ENCODE measurements around the gene LCE1A. TPM values are rescaled to one million over a fixed set of nuclear protein-coding genes. Genes with fewer than 3 reads are reported as not detected.
A peak's percentile ranks its signal among the peaks of the same experiment; 100 is the strongest.

LCE1A gene
- total and polyA plus RNA-seq, 2 of the 8 experiments (the other 6 are each of a cell fraction or from before 2014, with no cell fraction given): not detected

GRCh38 chr1:152870831-152871730 lies 43.8 kb downstream of the LCE1A start:
- Histone ChIP-seq H3K36me3 (ENCODE audit: control insufficient read depth in 2 of 4, insufficient read depth in 4 of 4, low read length in 3 of 4) (no peaks in the 10 kb centered on the region), H3K4me2 (ENCODE audit: insufficient read depth in 1 of 2, low read depth in 2 of 2, low read length in 2 of 2) (peak overlapping the region in 1 of 2 experiments; percentile 47; a peak in 1 of 4 replicates), H3K4ac (replicated peaks; ENCODE audit: insufficient read length, low read depth, low read length) (no peak overlapping the region), H3K14ac (ENCODE audit: insufficient read length) (no peak overlapping the region), H2AFZ (ENCODE audit: low read length) (peak overlapping the region; percentile 95; the same call in 1 of the 2 replicates), H4K5ac (ENCODE audit: insufficient read length, low read depth, low read length) (no peak overlapping the region), H3K56ac (replicated peaks; ENCODE audit: insufficient read length, low read depth, low read length) (no peak overlapping the region), H3K23ac (ENCODE audit: insufficient read length) (no peak overlapping the region), H2BK15ac (ENCODE audit: low read length) (no peak overlapping the region), H3K18ac (ENCODE audit: extremely low read depth, low read length) (no peak overlapping the region), H2BK120ac (replicated peaks; ENCODE audit: low read depth, low read length) (no peak overlapping the region), H3K4me3 (ENCODE audit: extremely low read depth in 1 of 4, insufficient read depth in 2 of 4, low read depth in 3 of 4, low read length in 4 of 4) (peak overlapping the region in 1 of 4 experiments; percentile 41; a peak in 1 of 8 replicates), H3K27me3 (replicated peaks in 1 of 4; ENCODE audit: control insufficient read depth in 3 of 4, extremely low read depth in 1 of 4, insufficient read depth in 3 of 4, low read length in 3 of 4) (no peaks in the 10 kb centered on the region), H4K8ac (ENCODE audit: extremely low read depth, insufficient read depth, low read length) (peak overlapping the region; percentile 0; the same call in 1 of the 2 replicates), H3K27ac (ENCODE audit: low read depth, low read length) (no peak overlapping the region), H3K79me1 (ENCODE audit: low read depth, low read length) (no peaks in the 10 kb centered on the region), H3K23me2 (ENCODE audit: low read depth, low read length) (no peaks in the 10 kb centered on the region), H3K9me3 (ENCODE audit: insufficient read depth in 2 of 2, low read depth in 1 of 2, low read length in 1 of 2) (peaks cover 3% of the 10 kb centered on the region in 2 experiments; a peak in 3 of 4 replicates), H3K4me1 (replicated peaks in 1 of 4; ENCODE audit: control insufficient read depth in 3 of 4, insufficient read depth in 4 of 4, low read length in 3 of 4) (no peaks in the 10 kb centered on the region; a peak in 1 of 7 replicates), H2BK20ac (ENCODE audit: low read length) (no peak overlapping the region), H2BK12ac (ENCODE audit: low read depth, low read length) (no peak overlapping the region), H4K20me1 (replicated peaks in 1 of 2; ENCODE audit: control insufficient read depth in 1 of 2, insufficient read depth in 2 of 2, low read length in 2 of 2) (no peaks in the 10 kb centered on the region), H2BK5ac (ENCODE audit: low read depth, low read length) (no peak overlapping the region), H3K9ac (replicated peaks in 1 of 4; ENCODE audit: extremely low read depth in 1 of 4, low read depth in 3 of 4, low read length in 3 of 4) (no peak overlapping the region), H3K79me2 (ENCODE audit: control insufficient read depth in 1 of 2, insufficient read depth in 2 of 2, low read length in 2 of 2) (no peaks in the 10 kb centered on the region), H2AK5ac (ENCODE audit: low read depth, low read length) (no peak overlapping the region), H4K91ac (replicated peaks; ENCODE audit: insufficient read length, low read length) (no peak overlapping the region)
- ChIA-PET CTCF (ENCODE audit: partially characterized antibody) (interaction anchor here (0.6 to 9.0 kb wide), 59 partner anchors 7 to 413 kb away, joined by 3 to 200 read pairs (median 4); partner anchors contain the start of genes LCE6A, LORICRIN, PRR9 and SMCP), POLR2A (ENCODE audit: partially characterized antibody) (interaction anchor here (0.6 kb wide), 1 partner anchor 319 kb away, joined by 4 read pairs; no protein-coding TSS in a partner anchor)
- WGBS, 2 experiments (ENCODE audit: extremely low coverage in 1 of 2, insufficient coverage in 1 of 2, insufficient read length in 1 of 2, insufficient replicate concordance in 2 of 2, low coverage in 1 of 2, low lambda C conversion rate in 2 of 2, missing lambda C conversion rate in 1 of 2): 53% methylated on average over 17 of the region's 17 CpGs; no CpG with 5 or more reads in 1 of the 2 experiments
- FAIRE-seq (peak; percentile 90), DNase-seq (ENCODE audit: low read depth in 1 of 2, low spot score in 2 of 2) (peak in 1 of 2 experiments; percentile 73)
- TF ChIP-seq POLR2AphosphoS5 (IDR thresholded peaks at IDR 0.05; ENCODE audit: low read depth, low read length) (no peak), SUZ12 (IDR thresholded peaks at IDR 0.05; ENCODE audit: low read length) (no peak), PHF8 (conservative IDR thresholded peaks at IDR 0.05; ENCODE audit: low read depth, low read length) (no peak), SAP30 (IDR thresholded peaks at IDR 0.05; ENCODE audit: insufficient read depth, insufficient replicate concordance, low read length) (no peak), YY1 (IDR thresholded peaks at IDR 0.05; ENCODE audit: low read depth, low read length) (no peak), CTCF (IDR thresholded peaks at IDR 0.05; ENCODE audit: control extremely low read depth in 1 of 3, insufficient read depth in 1 of 3, low read depth in 1 of 3, low read length in 3 of 3) (peak; percentile 42 to 73 (median 71)), MAFK (IDR thresholded peaks at IDR 0.05; ENCODE audit: low read depth, low read length) (no peak), SP4 (IDR thresholded peaks at IDR 0.05; ENCODE audit: low read length) (no peak), CHD2 (IDR thresholded peaks at IDR 0.05; ENCODE audit: low read length) (no peak)
